ENCODE results near the gene PCGF6.

The PCGF6 gene

GRCh38 chr10:103281753-103282152 lies 69.2 kb downstream of the PCGF6 start:
- no peak overlapping the region for H3K4me3 ChIP-seq (ENCODE audit: low read depth, low read length)
- DNase-seq (ENCODE audit: low read depth), result peak; percentile 18

GRCh38 chr10:103280506-103280905 lies 70.4 kb downstream of the PCGF6 start:
- no peak overlapping the region for H3K4me3 ChIP-seq (ENCODE audit: low read depth, low read length)
- TF ChIP-seq POLR2A (IDR thresholded peaks at IDR 0.05; ENCODE audit: extremely low read depth, insufficient read length) (no peak), MYC (IDR thresholded peaks at IDR 0.05; ENCODE audit: low read depth, low read length) (no peak), MAX (IDR thresholded peaks at IDR 0.05; ENCODE audit: low read depth, low read length) (no peak), CTCF (IDR thresholded peaks at IDR 0.05; ENCODE audit: low read depth, low read length) (no peak)
- no peak for DNase-seq (ENCODE audit: low read depth)

More at GRCh38 chr10:103281753-103282152, 69.2 kb downstream of the PCGF6 start:
- TF ChIP-seq CTCF (IDR thresholded peaks at IDR 0.05; ENCODE audit: low read depth, low read length) (no peak), MAX (IDR thresholded peaks at IDR 0.05; ENCODE audit: low read depth, low read length) (no peak), MYC (IDR thresholded peaks at IDR 0.05; ENCODE audit: low read depth, low read length) (no peak), POLR2A (IDR thresholded peaks at IDR 0.05; ENCODE audit: extremely low read depth, insufficient read length) (no peak)

GRCh38 chr10:103280031-103280430 lies 70.9 kb downstream of the PCGF6 start:
- DNase-seq (ENCODE audit: low read depth), result no peak
- H3K4me3 ChIP-seq (ENCODE audit: low read depth, low read length), result no peak overlapping the region
- TF ChIP-seq POLR2A (IDR thresholded peaks at IDR 0.05; ENCODE audit: extremely low read depth, insufficient read length) (no peak), MYC (IDR thresholded peaks at IDR 0.05; ENCODE audit: low read depth, low read length) (no peak), MAX (IDR thresholded peaks at IDR 0.05; ENCODE audit: low read depth, low read length) (no peak), CTCF (IDR thresholded peaks at IDR 0.05; ENCODE audit: low read depth, low read length) (no peak)

- TF ChIP-seq MAX (IDR thresholded peaks at IDR 0.05; ENCODE audit: low read depth, low read length), result peak; percentile 44; the same call in 1 of the 2 replicates
- no peak for TF ChIP-seq CTCF (IDR thresholded peaks at IDR 0.05; ENCODE audit: low read depth, low read length)
- H3K4me3 ChIP-seq (ENCODE audit: low read depth, low read length), result no peak overlapping the region
- DNase-seq (ENCODE audit: low read depth), result peak; percentile 65
Measured at GRCh38 chr10:103278862-103279298, 72.1 kb downstream of the PCGF6 start.

GRCh38 chr10:103278537-103278823 lies 72.5 kb downstream of the PCGF6 start:
- no peak for DNase-seq (ENCODE audit: low read depth)
- H3K4me3 ChIP-seq (ENCODE audit: low read depth, low read length), result no peak overlapping the region
- TF ChIP-seq CTCF (IDR thresholded peaks at IDR 0.05; ENCODE audit: low read depth, low read length) (no peak), MYC (IDR thresholded peaks at IDR 0.05; ENCODE audit: low read depth, low read length) (no peak), POLR2A (IDR thresholded peaks at IDR 0.05; ENCODE audit: extremely low read depth, insufficient read length) (no peak), MAX (IDR thresholded peaks at IDR 0.05; ENCODE audit: low read depth, low read length) (no peak)
